ENCODE measurements around the gene KCNMB4.

Gene KCNMB4

DNA sequence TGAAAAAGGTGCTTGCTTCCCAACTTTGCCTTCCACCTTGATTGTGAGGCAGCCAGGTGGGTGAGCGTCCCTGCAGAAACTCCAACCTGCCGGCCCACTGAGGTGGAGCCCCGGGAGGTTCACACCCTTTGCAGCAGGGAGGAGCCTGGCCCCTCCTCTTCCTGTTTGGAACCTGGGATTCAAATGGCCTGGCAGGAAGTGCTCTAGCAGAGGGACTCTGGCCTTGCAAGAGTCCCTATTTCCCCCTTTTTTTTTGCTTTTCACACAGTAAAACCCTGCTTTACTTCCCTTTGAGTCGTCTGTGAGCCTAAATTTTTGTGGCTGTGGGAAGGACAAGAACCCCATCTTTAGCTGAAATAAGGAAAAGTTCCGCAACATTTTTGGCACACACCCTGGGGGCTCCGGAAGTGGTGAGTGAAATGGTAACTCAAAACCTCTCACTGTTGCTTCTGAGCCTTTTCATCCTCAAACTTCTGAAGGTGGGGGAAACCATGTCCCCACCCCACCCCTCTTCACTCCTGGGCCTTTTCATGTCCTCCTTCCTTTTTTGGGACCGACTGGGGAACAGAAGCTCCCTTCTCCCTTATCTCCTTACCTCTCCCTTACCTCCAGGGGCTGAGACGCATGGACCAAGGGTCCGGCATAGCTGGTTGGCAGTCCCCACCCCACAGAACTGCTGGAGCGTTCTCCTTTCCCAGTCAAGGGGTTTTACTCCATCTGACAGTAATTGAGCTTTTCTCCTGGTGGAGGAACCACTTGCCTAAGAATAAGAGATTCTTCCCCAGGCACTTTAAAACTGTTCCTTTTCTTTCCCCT is 102.0 kb downstream of the KCNMB4 start:
- H3K4me3 ChIP-seq (replicated peaks; ENCODE audit: low read depth, low read length), result peak overlapping the region; percentile 54
- H3K27me3 ChIP-seq (replicated peaks; ENCODE audit: control insufficient read depth, insufficient read depth, low read length), result no peaks in the 10 kb centered on the region
- TF ChIP-seq, protein P1, sequence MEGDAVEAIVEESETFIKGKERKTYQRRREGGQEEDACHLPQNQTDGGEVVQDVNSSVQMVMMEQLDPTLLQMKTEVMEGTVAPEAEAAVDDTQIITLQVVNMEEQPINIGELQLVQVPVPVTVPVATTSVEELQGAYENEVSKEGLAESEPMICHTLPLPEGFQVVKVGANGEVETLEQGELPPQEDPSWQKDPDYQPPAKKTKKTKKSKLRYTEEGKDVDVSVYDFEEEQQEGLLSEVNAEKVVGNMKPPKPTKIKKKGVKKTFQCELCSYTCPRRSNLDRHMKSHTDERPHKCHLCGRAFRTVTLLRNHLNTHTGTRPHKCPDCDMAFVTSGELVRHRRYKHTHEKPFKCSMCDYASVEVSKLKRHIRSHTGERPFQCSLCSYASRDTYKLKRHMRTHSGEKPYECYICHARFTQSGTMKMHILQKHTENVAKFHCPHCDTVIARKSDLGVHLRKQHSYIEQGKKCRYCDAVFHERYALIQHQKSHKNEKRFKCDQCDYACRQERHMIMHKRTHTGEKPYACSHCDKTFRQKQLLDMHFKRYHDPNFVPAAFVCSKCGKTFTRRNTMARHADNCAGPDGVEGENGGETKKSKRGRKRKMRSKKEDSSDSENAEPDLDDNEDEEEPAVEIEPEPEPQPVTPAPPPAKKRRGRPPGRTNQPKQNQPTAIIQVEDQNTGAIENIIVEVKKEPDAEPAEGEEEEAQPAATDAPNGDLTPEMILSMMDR (IDR thresholded peaks at IDR 0.05; ENCODE audit: insufficient read depth, low read length, poor library complexity, severe bottlenecking), result no peak
- no peak for DNase-seq (ENCODE audit: extremely low read depth, insufficient read length)
- no peaks in the 10 kb centered on the region for H3K36me3 ChIP-seq (ENCODE audit: control insufficient read depth, insufficient read depth, low read length)

DNA sequence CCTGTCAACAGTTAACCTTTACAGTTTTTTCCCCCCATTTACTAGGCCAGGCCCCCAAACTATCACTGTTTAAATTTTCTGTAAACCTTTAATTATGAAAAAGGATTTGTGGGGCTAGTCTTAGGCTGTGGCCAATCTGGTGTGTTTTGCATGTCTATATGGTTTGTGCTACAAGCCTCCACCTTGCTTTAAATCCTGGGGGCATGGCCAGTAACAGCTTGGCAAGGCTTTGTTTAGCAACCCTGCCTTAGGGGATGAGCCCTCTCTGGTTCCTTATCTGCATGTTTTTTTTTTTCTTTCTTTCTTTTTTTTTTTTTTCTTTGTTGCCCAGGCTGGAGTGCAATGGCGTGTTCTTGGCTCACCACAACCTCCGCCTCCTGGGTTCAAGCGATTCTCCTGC is 102.7 kb downstream of the KCNMB4 start:
- DNase-seq (ENCODE audit: extremely low read depth, insufficient read length), result no peak
- TF ChIP-seq, protein P1 (IDR thresholded peaks at IDR 0.05; ENCODE audit: insufficient read depth, low read length, poor library complexity, severe bottlenecking), result no peak
- no peaks in the 10 kb centered on the region for H3K27me3 ChIP-seq (replicated peaks; ENCODE audit: control insufficient read depth, insufficient read depth, low read length)
- peak overlapping the region; percentile 54 for H3K4me3 ChIP-seq (replicated peaks; ENCODE audit: low read depth, low read length)
- H3K36me3 ChIP-seq (ENCODE audit: control insufficient read depth, insufficient read depth, low read length), result no peaks in the 10 kb centered on the region

DNA sequence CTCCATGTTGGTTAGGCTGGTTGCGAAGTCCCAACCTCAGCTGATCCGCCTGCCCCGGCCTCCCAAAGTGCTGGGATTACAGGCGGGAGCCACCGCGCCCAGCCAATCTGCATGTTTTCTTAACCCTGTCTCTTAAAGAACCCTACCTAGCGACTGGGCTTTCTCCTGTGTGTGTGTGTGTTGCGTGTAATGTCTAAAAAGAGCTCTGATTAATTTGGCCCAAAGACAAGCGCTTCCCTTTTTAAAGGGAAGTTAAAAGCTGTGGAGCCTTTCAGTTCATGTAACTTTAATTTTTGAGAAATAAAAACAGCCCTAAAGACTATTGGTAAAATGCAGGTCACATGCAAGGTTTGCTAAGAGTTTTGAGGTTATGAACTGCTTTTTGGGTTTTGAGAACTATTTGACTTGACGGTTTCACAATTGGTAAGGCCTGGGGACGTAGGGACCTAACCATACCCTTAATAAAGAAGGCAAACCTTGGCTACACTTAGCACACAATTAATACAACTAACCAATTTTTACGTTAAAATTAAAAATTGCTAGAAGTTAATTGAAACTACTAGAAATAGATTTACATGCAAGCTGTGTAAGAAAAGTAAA is 103.2 kb downstream of the KCNMB4 start:
- no peaks in the 10 kb centered on the region for H3K36me3 ChIP-seq (ENCODE audit: control insufficient read depth, insufficient read depth, low read length)
- no peak for DNase-seq (ENCODE audit: extremely low read depth, insufficient read length)
- peak overlapping the region; percentile 54; the same call in 1 of the 2 replicates for H3K4me3 ChIP-seq (replicated peaks; ENCODE audit: low read depth, low read length)
- TF ChIP-seq, protein P1 (IDR thresholded peaks at IDR 0.05; ENCODE audit: insufficient read depth, low read length, poor library complexity, severe bottlenecking), result no peak
- H3K27me3 ChIP-seq (replicated peaks; ENCODE audit: control insufficient read depth, insufficient read depth, low read length), result no peaks in the 10 kb centered on the region

DNA sequence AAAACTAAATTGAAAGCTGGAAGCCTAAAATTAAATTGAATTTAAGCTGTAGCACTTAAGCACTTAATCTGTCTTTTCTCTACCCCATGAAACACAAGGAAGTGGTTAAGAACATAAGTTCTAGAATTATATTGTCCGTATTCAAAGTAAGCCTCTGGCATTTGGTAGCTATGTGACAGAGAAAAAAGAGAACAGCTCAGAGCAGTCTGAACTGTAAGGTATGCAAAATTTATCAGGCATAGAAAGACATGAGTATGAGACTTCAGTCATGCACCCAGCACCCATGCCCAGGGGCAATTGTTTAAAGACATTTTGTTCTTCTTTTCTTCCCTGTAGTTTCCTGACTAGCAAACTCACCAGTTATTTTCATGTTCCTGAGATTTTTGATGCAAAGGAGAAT is 116.7 kb downstream of the KCNMB4 start:
- Histone ChIP-seq H3K4me3 (replicated peaks; ENCODE audit: low read depth, low read length) (no peak overlapping the region), H3K27me3 (replicated peaks; ENCODE audit: control insufficient read depth, insufficient read depth, low read length) (no peaks in the 10 kb centered on the region), H3K36me3 (ENCODE audit: control insufficient read depth, insufficient read depth, low read length) (no peaks in the 10 kb centered on the region)
- TF ChIP-seq, protein P1 (IDR thresholded peaks at IDR 0.05; ENCODE audit: insufficient read depth, low read length, poor library complexity, severe bottlenecking), result no peak
- no peak for DNase-seq (ENCODE audit: extremely low read depth, insufficient read length)
